Measurements from ENCODE around the gene SNX1.

The SNX1 gene

DNA sequence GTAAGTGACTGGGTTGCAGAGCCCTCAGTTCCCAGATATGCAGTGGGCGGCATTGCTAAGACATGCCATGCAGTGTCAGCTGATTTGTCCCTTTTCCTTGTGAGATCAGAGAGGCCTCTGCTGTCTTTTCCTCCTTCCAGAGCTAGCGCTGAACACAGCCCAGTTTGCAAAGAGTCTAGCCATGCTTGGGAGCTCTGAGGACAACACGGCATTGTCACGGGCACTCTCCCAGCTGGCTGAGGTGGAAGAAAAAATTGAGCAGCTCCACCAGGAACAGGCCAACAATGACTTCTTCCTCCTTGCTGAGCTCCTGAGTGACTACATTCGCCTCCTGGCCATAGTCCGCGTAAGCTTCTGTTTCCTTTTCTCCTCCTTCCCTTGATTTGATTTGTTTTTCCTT lies 35.8 kb downstream of the SNX1 start:
- no peak overlapping the region for H3K27ac ChIP-seq (ENCODE audit: low read depth, low read length)
- no peak overlapping the region for H3K9ac ChIP-seq (ENCODE audit: low read length)
- H3K27me3 ChIP-seq (ENCODE audit: control insufficient read depth, insufficient read depth, low read length), result no peaks in the 10 kb centered on the region
- peaks cover 70% of the 10 kb centered on the region for H3K36me3 ChIP-seq (ENCODE audit: control insufficient read depth, insufficient read depth, low read length)
- peaks cover 4% of the 10 kb centered on the region for H3K4me1 ChIP-seq (ENCODE audit: control insufficient read depth, insufficient read depth, low read length)
- H3K4me3 ChIP-seq (ENCODE audit: low read length), result no peak overlapping the region

DNA sequence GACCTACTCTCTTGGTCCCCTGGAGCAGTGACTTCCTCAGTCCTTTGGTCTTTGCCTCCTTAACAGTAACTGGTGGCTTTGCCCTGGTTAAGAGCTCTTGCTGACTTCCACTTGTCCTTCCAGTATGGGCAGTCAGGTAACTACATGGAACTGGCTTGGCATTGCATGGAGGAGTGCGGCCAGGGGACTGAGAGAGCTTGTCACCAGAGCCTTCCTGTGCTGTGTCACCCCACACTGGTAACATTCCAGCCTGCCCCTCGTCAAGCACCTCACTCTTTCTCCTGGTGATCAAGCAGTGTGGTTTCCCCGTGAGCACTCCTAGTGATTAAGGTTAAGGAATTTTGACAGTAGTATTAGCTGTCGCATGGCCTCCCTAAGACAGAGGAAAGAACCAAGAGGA lies 36.4 kb downstream of the SNX1 start:
- peaks cover 74% of the 10 kb centered on the region for H3K36me3 ChIP-seq (ENCODE audit: control insufficient read depth, insufficient read depth, low read length)
- H3K4me1 ChIP-seq (ENCODE audit: control insufficient read depth, insufficient read depth, low read length), result peaks cover 4% of the 10 kb centered on the region
- no peak overlapping the region for H3K27ac ChIP-seq (ENCODE audit: low read depth, low read length)

DNA sequence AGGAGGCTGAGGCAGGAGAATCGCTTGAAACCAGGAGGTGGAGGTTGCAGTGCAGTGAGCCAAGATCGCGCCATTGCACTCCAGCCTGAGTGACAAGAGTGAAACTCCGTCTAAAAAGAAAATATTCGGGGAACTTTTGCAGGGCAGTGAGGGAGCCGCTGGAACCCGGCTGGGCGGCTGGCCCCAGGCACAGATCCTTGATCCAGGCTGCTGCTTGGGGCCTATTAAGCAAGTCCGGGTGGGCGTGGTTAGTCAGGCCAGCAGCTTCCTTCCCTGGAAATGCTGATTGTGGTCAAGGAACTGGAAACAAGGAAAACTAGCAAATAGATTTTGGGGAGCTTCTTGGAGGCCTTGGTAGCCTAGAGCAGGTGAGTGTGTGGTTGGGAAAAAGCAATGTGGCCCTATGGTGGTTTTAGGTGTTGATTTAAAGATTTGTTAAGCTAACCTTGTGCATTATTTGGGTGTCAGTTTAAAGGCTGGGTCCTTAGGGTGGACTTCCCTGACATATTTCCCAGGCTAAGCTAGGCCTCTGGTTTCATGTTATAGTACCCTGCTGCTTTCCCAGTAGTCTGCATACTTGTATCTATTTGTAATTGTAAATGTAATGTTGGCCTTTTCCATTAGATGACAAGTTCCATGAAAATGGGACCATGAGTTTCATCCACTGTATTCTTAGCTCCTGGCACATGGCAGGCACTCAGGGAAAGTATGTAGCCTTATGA lies 38.0 kb downstream of the SNX1 start:
- no peaks in the 10 kb centered on the region for H3K27me3 ChIP-seq (ENCODE audit: control insufficient read depth, insufficient read depth, low read length)
- no peak overlapping the region for H3K9ac ChIP-seq (ENCODE audit: low read length)
- no peak overlapping the region for H3K4me3 ChIP-seq (ENCODE audit: low read length)
- H3K36me3 ChIP-seq (ENCODE audit: control insufficient read depth, insufficient read depth, low read length), result peaks cover 76% of the 10 kb centered on the region
- H3K27ac ChIP-seq (ENCODE audit: low read depth, low read length), result no peak overlapping the region
- H3K4me1 ChIP-seq (ENCODE audit: control insufficient read depth, insufficient read depth, low read length), result peaks cover 4% of the 10 kb centered on the region

More for the DNA sequence above, 36.4 kb downstream of the SNX1 start:
- H3K27me3 ChIP-seq (ENCODE audit: control insufficient read depth, insufficient read depth, low read length), result no peaks in the 10 kb centered on the region
- H3K9ac ChIP-seq (ENCODE audit: low read length), result no peak overlapping the region
- no peak overlapping the region for H3K4me3 ChIP-seq (ENCODE audit: low read length)

DNA sequence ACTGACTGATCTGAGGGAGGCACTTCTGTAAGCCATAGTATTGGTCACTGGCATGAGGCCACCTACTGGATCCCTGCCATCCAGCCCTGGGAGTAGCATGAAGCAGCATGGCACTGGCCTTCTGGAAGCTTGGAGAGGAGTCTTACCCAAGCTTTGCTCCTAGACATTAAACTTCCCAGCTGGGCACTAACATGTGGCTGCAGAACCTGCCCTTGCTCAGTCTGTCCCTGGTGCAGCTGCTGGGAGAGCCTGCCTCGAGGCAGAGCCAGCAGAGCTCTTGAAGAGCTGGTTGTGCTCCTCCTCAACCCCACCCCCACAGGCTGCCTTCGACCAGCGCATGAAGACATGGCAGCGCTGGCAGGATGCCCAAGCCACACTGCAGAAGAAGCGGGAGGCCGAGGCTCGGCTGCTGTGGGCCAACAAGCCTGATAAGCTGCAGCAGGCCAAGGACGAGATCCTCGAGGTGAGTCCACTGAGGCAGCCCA lies 38.6 kb downstream of the SNX1 start:
- Histone ChIP-seq H3K4me3 (ENCODE audit: low read length) (no peak overlapping the region), H3K36me3 (ENCODE audit: control insufficient read depth, insufficient read depth, low read length) (peaks cover 75% of the 10 kb centered on the region), H3K27ac (ENCODE audit: low read depth, low read length) (no peak overlapping the region), H3K27me3 (ENCODE audit: control insufficient read depth, insufficient read depth, low read length) (no peaks in the 10 kb centered on the region), H3K9ac (ENCODE audit: low read length) (no peak overlapping the region), H3K4me1 (ENCODE audit: control insufficient read depth, insufficient read depth, low read length) (peaks cover 4% of the 10 kb centered on the region)

- no peak overlapping the region for H3K9ac ChIP-seq (ENCODE audit: low read length)
- peaks cover 57% of the 10 kb centered on the region for H3K36me3 ChIP-seq (ENCODE audit: control insufficient read depth, insufficient read depth, low read length)
- H3K27me3 ChIP-seq (ENCODE audit: control insufficient read depth, insufficient read depth, low read length), result no peaks in the 10 kb centered on the region
- no peak overlapping the region for H3K4me3 ChIP-seq (ENCODE audit: low read length)
- H3K27ac ChIP-seq (ENCODE audit: low read depth, low read length), result no peak overlapping the region
- H3K4me1 ChIP-seq (ENCODE audit: control insufficient read depth, insufficient read depth, low read length), result peaks cover 4% of the 10 kb centered on the region
Measured at GRCh38 chr15:64136347-64136746, 40.6 kb downstream of the SNX1 start.

GRCh38 chr15:64137226-64137833 lies 41.5 kb downstream of the SNX1 start:
- no peak overlapping the region for H3K4me3 ChIP-seq (ENCODE audit: low read length)
- peaks cover 50% of the 10 kb centered on the region for H3K36me3 ChIP-seq (ENCODE audit: control insufficient read depth, insufficient read depth, low read length)
- H3K4me1 ChIP-seq (ENCODE audit: control insufficient read depth, insufficient read depth, low read length), result peaks cover 4% of the 10 kb centered on the region
- H3K27ac ChIP-seq (ENCODE audit: low read depth, low read length), result no peak overlapping the region
- H3K27me3 ChIP-seq (ENCODE audit: control insufficient read depth, insufficient read depth, low read length), result no peaks in the 10 kb centered on the region
- no peak overlapping the region for H3K9ac ChIP-seq (ENCODE audit: low read length)

GRCh38 chr15:64138331-64138941 lies 42.7 kb downstream of the SNX1 start:
- Histone ChIP-seq H3K36me3 (ENCODE audit: control insufficient read depth, insufficient read depth, low read length) (peaks cover 43% of the 10 kb centered on the region), H3K27ac (ENCODE audit: low read depth, low read length) (no peak overlapping the region), H3K9ac (ENCODE audit: low read length) (no peak overlapping the region), H3K27me3 (ENCODE audit: control insufficient read depth, insufficient read depth, low read length) (no peaks in the 10 kb centered on the region), H3K4me3 (ENCODE audit: low read length) (no peak overlapping the region), H3K4me1 (ENCODE audit: control insufficient read depth, insufficient read depth, low read length) (peaks cover 4% of the 10 kb centered on the region)

GRCh38 chr15:64141798-64142512 lies 46.2 kb downstream of the SNX1 start:
- Histone ChIP-seq H3K4me1 (ENCODE audit: control insufficient read depth, insufficient read depth, low read length) (no peaks in the 10 kb centered on the region), H3K9ac (ENCODE audit: low read length) (no peak overlapping the region), H3K27me3 (ENCODE audit: control insufficient read depth, insufficient read depth, low read length) (no peaks in the 10 kb centered on the region), H3K4me3 (ENCODE audit: low read length) (no peak overlapping the region), H3K27ac (ENCODE audit: low read depth, low read length) (no peak overlapping the region), H3K36me3 (ENCODE audit: control insufficient read depth, insufficient read depth, low read length) (peaks cover 24% of the 10 kb centered on the region)

GRCh38 chr15:64143276-64143675 lies 47.5 kb downstream of the SNX1 start:
- no peak overlapping the region for H3K9ac ChIP-seq (ENCODE audit: low read length)
- H3K4me1 ChIP-seq (ENCODE audit: control insufficient read depth, insufficient read depth, low read length), result no peaks in the 10 kb centered on the region
- H3K4me3 ChIP-seq (ENCODE audit: low read length), result no peak overlapping the region
- peaks cover 14% of the 10 kb centered on the region for H3K36me3 ChIP-seq (ENCODE audit: control insufficient read depth, insufficient read depth, low read length)
- no peak overlapping the region for H3K27ac ChIP-seq (ENCODE audit: low read depth, low read length)
- no peaks in the 10 kb centered on the region for H3K27me3 ChIP-seq (ENCODE audit: control insufficient read depth, insufficient read depth, low read length)

GRCh38 chr15:64144192-64144564 lies 48.4 kb downstream of the SNX1 start:
- H3K4me3 ChIP-seq (ENCODE audit: low read length), result no peak overlapping the region
- peaks cover 9% of the 10 kb centered on the region for H3K36me3 ChIP-seq (ENCODE audit: control insufficient read depth, insufficient read depth, low read length)
- H3K27ac ChIP-seq (ENCODE audit: low read depth, low read length), result no peak overlapping the region
- H3K9ac ChIP-seq (ENCODE audit: low read length), result no peak overlapping the region
- H3K4me1 ChIP-seq (ENCODE audit: control insufficient read depth, insufficient read depth, low read length), result no peaks in the 10 kb centered on the region
- H3K27me3 ChIP-seq (ENCODE audit: control insufficient read depth, insufficient read depth, low read length), result no peaks in the 10 kb centered on the region

DNA sequence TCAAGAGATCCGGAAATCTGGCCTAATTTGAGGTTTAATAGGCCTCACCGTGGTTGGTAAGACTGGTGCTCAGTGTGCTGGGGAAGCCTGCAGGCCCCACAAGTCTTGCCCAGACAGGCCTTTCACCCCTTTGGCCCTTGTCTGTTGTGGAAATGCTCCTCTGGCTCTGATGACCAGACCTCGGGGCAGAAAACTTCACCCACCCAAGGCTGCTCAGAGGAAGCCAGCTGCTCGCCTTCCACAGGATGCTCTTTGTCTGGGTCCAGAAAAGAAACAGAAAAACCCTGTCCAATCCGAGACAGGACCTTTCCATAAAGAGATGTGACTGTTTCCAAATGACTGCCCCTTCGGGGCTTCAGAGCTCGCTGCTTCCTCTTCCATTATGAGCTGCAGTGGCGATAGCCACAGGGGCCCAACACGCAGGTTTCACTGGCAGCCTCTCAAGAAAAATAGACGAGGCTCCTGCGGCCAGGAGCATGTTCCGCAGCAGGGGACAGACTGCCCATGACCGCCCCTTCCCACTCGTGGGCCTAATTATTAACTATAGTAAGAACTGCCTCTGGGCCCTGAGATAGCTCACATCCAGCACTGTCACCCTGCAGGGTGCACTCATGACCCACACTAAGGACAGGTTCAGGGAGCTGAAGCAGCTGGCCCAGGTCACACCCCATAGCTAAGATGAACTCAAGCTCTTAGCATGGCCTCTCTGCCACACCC lies 48.9 kb downstream of the SNX1 start:
- H3K27me3 ChIP-seq (ENCODE audit: control insufficient read depth, insufficient read depth, low read length), result no peaks in the 10 kb centered on the region
- H3K4me1 ChIP-seq (ENCODE audit: control insufficient read depth, insufficient read depth, low read length), result no peaks in the 10 kb centered on the region
- no peak overlapping the region for H3K4me3 ChIP-seq (ENCODE audit: low read length)
- peaks cover 9% of the 10 kb centered on the region for H3K36me3 ChIP-seq (ENCODE audit: control insufficient read depth, insufficient read depth, low read length)
- H3K9ac ChIP-seq (ENCODE audit: low read length), result no peak overlapping the region
- no peak overlapping the region for H3K27ac ChIP-seq (ENCODE audit: low read depth, low read length)

GRCh38 chr15:64146041-64146440 lies 50.3 kb downstream of the SNX1 start:
- H3K9ac ChIP-seq (ENCODE audit: low read length), result no peak overlapping the region
- H3K36me3 ChIP-seq (ENCODE audit: control insufficient read depth, insufficient read depth, low read length), result peaks cover 9% of the 10 kb centered on the region
- no peak overlapping the region for H3K27ac ChIP-seq (ENCODE audit: low read depth, low read length)
- no peaks in the 10 kb centered on the region for H3K4me1 ChIP-seq (ENCODE audit: control insufficient read depth, insufficient read depth, low read length)
- H3K4me3 ChIP-seq (ENCODE audit: low read length), result no peak overlapping the region
- no peaks in the 10 kb centered on the region for H3K27me3 ChIP-seq (ENCODE audit: control insufficient read depth, insufficient read depth, low read length)

All from rectal smooth muscle tissue (tissue), 1 donor.